HG03103 (cell line): ENCODE results near the gene PITPNC1.
"Not testable (repeated sequence)": the region's sequence is repeated elsewhere in the genome, so short reads cannot be mapped to it uniquely, and the experiment has no call there.

ENCODE experiments used
- ATAC-seq: cut with Tn5 transposase; IDR thresholded peaks from one replicate; pipeline ENCODE4 v1.9.1; 2021; ENCODE audit warnings: low read depth; ENCODE audit not compliant: unreplicated experiment

Gene PITPNC1

DNA sequence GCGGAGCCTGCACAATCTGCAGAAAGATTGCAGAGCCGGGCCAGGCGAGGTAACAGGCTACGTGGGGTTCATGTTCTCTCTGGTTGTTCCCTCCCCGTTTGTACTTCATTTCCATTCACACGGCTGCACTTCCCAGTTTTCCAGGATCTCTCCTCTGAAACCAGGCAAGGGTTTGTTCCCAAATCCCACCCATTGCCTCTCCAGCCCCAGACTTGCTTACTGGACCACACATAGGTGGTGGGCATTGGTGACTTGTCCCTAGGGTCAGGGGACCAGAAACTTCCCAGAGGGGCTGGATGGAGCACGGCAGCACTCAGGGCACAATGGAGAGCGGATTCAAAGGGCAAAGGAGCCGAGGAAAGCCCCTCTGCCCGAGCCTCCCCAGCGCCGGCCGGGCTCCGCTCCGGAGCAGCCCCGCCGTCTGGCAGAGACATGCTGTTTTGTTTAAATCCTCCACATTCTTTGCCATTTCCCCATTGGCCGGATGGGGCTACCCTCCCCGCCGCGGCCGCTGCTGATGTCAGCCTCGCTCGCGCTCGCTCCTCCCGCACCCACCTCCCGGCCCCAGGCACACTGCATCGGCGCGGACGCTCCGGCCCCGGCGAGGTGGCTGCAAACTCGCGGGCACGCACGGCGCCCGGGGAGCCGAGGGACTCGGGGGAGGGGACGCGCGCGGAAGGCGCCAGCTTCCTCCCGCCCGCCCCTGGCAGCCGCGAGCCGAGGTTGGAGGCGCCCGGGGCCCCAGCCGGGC is at the start of gene PITPNC1:
Gene PITPNC1, plus strand, starts transcription at position 545 of the 751 bp plus-strand sequence.
- ATAC-seq, result peak; percentile 61

GRCh38 chr17:67328026-67328425 is 49.1 kb upstream of the PITPNC1 start:
- ATAC-seq, result no peak

DNA sequence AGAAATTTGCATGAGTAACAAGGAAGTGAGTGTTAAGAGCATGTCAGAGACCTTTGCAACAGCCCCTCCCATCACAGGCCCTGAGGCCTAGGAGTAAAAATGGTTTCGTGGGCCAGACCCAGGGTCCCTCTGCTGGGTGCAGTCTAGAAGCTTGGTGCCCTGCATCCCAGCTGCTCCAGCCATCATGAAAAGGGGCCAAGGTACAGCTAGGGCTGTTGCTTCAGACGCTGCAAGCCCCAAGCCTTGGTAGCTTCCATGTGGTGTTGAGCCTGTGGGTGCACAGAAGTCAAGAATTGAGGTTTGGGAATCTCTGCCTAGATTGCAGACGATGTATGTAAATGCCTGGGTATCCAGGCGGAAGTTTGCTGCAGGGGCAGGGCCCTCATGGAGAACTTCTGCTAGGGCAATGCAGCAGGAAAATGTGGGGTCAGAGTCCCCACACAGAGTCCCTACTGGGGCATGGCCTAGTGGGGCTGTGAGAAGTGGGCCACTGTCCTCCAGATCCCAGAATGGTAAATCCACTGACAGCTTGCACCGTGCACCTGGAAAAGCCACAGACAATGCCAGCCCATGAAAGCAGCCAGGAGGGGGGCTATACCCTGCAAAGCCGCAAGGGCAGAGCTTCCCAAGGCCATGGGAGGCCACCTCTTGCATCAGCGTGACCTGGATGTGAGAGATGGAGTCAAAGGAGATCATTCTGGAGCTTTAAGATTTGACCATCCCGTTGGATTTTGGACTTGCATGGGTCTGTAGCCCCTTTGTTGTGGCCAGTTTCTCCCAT is 45.5 kb upstream of the PITPNC1 start:
- not testable (repeated sequence) for ATAC-seq

DNA sequence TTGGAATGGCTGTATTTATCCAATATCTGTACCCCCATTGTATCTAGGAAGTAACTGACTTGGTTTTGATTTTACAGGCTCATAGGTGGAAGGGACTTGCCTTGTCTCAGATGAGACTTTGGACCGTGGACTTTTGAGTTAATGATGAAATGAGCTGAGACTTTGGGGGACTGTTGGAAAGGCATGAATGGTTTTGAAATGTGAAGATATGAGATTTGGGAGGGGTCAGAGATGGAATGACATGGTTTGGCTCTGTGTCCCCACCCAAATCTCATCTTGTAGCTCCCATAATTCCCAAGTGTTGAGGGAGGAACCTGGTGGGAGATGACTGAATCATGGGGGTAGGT is 44.9 kb upstream of the PITPNC1 start:
- not testable (repeated sequence) for ATAC-seq

DNA sequence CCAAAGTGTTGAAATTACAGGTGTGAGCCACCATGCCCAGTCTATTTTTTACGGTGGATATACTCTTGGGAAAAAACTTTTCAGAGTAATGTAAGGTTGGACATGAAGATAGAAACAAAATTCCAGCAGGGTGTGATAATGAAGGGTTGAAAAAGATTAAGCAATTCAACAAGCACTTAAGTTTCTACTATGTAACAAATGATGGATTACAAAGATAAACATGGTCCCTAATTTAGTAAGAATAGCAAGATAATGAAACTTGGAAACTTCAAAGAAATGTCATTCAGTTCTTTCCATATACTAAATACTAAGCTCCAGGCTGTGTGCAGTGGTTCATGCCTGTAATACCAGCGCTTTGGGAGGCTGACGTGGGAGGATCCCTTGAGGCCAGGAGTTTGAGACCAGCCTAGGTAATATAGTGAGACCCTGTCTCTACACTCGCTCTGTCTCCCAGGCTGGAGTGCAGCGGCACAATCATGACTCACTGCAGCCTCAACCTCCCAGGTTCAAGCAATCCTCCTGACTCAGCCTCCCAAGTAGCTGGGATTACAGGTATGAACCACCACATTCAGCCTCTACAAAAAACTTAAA is 41.7 kb upstream of the PITPNC1 start:
- no peak for ATAC-seq

GRCh38 chr17:67336859-67337258 is 40.2 kb upstream of the PITPNC1 start:
- ATAC-seq, result no peak

DNA sequence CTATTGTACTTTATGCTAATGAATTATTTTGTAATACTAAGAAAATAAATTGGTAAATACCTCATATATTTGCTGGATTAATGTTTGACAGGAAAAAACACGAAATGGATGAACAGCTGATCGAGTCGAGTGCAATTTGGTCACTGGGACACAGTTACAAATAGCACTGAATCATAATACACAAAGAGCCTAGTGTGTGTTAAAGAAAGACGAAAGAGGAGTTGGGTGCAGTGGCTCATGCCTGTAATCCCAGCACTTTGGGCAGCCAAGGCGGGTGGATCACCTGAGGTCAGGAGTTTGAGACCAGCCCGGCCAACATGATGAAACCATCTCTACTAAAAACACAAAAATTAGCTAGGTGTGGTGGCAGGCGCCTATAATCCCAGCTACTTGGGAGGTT is 38.7 kb upstream of the PITPNC1 start:
- ATAC-seq, result not testable (repeated sequence)

GRCh38 chr17:67343237-67343636 is 33.8 kb upstream of the PITPNC1 start:
- no peak for ATAC-seq

- ATAC-seq, result no peak
These were observed 29.3 kb upstream of the PITPNC1 start for GRCh38 chr17:67347826-67348225.

GRCh38 chr17:67349420-67349819 is 27.7 kb upstream of the PITPNC1 start:
- no peak for ATAC-seq

DNA sequence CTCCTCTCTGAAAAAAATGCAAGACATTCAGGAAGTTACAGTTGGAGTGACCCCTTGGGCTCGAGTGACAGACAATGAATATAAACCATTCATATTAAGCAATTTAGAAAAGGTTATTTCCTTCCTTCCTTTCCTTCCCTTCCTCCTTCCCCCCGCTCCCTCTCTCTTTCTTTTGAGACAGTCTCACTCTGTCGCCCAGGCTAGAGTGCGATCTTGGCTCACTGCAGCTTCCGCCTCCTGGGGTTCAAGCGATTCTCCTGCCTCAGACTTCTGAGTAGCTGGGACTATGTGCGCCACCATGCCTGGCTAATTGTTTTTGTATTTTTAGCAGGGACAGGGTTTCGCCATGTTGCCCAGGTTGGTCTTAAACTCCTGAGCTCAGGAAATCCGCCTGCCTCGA is 23.9 kb upstream of the PITPNC1 start:
- ATAC-seq, result no peak

GRCh38 chr17:67353929-67354574 is 23.0 kb upstream of the PITPNC1 start:
- no peak for ATAC-seq

- no peak for ATAC-seq
These were observed 18.5 kb upstream of the PITPNC1 start for GRCh38 chr17:67358612-67359011.

DNA sequence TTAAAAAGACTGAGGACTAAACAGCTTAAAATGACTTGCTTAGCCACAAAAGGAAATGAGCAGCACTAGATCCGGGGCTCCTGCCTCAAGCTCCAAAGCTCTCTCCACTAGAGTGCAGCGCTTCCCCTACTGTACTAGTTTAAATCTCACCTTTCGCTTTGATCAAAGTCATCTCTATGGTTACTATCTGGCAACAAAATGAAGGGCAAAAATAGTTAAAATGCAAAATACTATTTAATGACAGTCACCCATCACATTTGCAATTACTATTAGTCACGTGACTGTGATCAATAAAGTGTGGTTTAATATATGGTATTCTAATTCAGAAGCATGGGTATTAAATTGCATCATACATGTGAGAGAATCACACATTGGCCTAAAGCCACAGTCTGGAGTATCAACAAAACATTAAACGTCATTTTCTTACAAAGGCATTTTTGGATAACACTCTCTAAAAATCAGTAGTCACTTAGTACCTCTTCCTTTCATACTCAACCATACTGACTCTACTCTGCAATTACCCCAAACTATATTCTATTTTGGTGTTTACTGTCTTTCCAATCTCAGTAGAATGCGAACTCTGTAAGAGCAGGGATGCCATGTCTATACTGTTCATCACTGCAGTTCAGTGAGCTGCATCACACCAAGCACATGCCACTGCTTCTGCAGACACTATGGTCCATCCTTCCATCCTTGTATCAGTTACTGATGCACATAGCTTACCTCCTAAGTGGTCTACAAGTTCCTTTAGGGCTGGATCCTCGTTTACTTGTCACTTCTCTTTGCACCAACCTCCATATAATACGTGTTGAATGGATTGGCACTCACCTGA is 16.9 kb upstream of the PITPNC1 start:
- ATAC-seq, result no peak

GRCh38 chr17:67360880-67361279 is 16.2 kb upstream of the PITPNC1 start:
- ATAC-seq, result no peak

GRCh38 chr17:67362173-67362572 is 14.9 kb upstream of the PITPNC1 start:
- no peak for ATAC-seq

- ATAC-seq, result no peak
These were observed 12.0 kb upstream of the PITPNC1 start for GRCh38 chr17:67364847-67365737.

DNA sequence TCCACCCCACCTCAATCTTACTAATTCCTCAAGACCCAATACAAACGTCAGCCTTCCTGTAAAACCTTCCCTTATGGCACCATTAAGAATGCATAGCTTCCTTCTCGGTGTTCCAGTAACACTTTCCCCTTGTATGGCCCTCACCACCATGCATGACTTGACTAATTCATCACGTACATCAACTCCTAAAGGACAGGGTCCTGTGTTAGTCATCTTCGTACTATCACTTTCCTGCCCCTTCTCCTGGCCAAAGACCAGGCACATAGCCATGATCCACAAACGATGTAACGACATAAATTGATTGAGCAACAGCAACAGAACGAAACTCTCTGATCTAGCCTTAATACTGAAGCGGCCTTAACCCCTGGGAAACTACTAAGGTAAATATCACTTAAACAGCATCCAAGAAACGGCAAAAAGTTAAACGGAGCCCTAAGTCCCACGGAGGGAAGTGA is 11.3 kb upstream of the PITPNC1 start:
- ATAC-seq, result no peak
